DMS79 (cell line): Measurements from ENCODE around the gene CIB2.
A peak's percentile ranks its signal among the peaks of the same experiment; 100 is the strongest.
"Not testable (repeated sequence)": the region's sequence is repeated elsewhere in the genome, so short reads cannot be mapped to it uniquely, and the experiment has no call there.

Experiments used
- DNase-seq: peaks from one replicate; lab custom pipeline; 2025; lab: John Stamatoyannopoulos, UW

CIB2 gene

GRCh38 chr15:78131295-78132061 is at the start of gene CIB2:
Gene CIB2 (minus strand): TSS chr15:78131445. CDS start chr15:78131215, 230 bp downstream.
- peak; percentile 10 for DNase-seq

- DNase-seq = no peak
Measured at GRCh38 chr15:78179906-78180305, 48.7 kb upstream of the CIB2 start.

- no peak for DNase-seq
Measured at GRCh38 chr15:78179286-78179840, 48.1 kb upstream of the CIB2 start.

GRCh38 chr15:78178064-78178463 is 46.8 kb upstream of the CIB2 start:
- DNase-seq = no peak

GRCh38 chr15:78177447-78177873 is 46.2 kb upstream of the CIB2 start:
- DNase-seq = no peak

GRCh38 chr15:78175330-78175729 is 44.1 kb upstream of the CIB2 start:
- no peak for DNase-seq

GRCh38 chr15:78174401-78174800 is 43.2 kb upstream of the CIB2 start:
- no peak for DNase-seq

GRCh38 chr15:78171864-78172472 is 40.7 kb upstream of the CIB2 start:
- DNase-seq = no peak

- DNase-seq = no peak
Measured at GRCh38 chr15:78170848-78171773, 39.9 kb upstream of the CIB2 start.

GRCh38 chr15:78168608-78169007 is 37.4 kb upstream of the CIB2 start:
- no peak for DNase-seq

- DNase-seq = no peak
Measured at GRCh38 chr15:78167227-78167888, 36.1 kb upstream of the CIB2 start.

- DNase-seq = no peak
Measured at GRCh38 chr15:78164010-78164409, 32.8 kb upstream of the CIB2 start.

- DNase-seq = no peak
Measured at GRCh38 chr15:78162038-78162437, 30.8 kb upstream of the CIB2 start.

- DNase-seq = no peak
Measured at GRCh38 chr15:78159395-78159794, 28.1 kb upstream of the CIB2 start.

- no peak for DNase-seq
Measured at GRCh38 chr15:78157203-78157602, 26.0 kb upstream of the CIB2 start.

GRCh38 chr15:78156653-78157052 is 25.4 kb upstream of the CIB2 start:
- DNase-seq = no peak

GRCh38 chr15:78155355-78155939 is 24.2 kb upstream of the CIB2 start:
- DNase-seq = no peak

- DNase-seq = no peak
Measured at GRCh38 chr15:78154955-78155354, 23.7 kb upstream of the CIB2 start.

GRCh38 chr15:78151075-78151474 is 19.8 kb upstream of the CIB2 start:
- DNase-seq = not testable (repeated sequence)

- DNase-seq = peak; percentile 18
Measured at GRCh38 chr15:78149805-78150751, 18.8 kb upstream of the CIB2 start.
